HEK293T (cell line): Measurements from ENCODE around the gene URB1.

Experiments used
- CTCF ChIA-PET: fragments of 350-600 bp; formaldehyde crosslinking; extraction: SDS; loops from one replicate; lab custom pipeline; 2021; ENCODE audit warnings: antibody characterized with exemption, inconsistent platforms; lab: Yijun Ruan, JAX
- POLR2A ChIA-PET: fragments of 350-600 bp; formaldehyde crosslinking; extraction: SDS; loops from one replicate; lab custom pipeline; 2020; ENCODE audit warnings: antibody characterized with exemption, inconsistent platforms; lab: Yijun Ruan, JAX
- DNase-seq: peaks from one replicate; pipeline ENCODE4 v3.0.0; 2012; ENCODE audit warnings: mixed read lengths; ENCODE audit errors: extremely low spot score
- ARNT ChIP-seq: fragments of 450-650 bp; IDR thresholded peaks from 2 replicates; pipeline ENCODE4 v1.6.1; 2017; ENCODE audit warnings: mild to moderate bottlenecking
- BHLHE40 ChIP-seq: fragments of 450-650 bp; IDR thresholded peaks from 2 replicates; pipeline ENCODE4 v1.6.1; 2016; ENCODE audit warnings: mild to moderate bottlenecking, moderate library complexity, borderline replicate concordance
- CTBP1 ChIP-seq: fragments of 450-650 bp; IDR thresholded peaks from 2 replicates; pipeline ENCODE4 v1.6.1; 2016; ENCODE audit warnings: borderline replicate concordance
- ELF4 ChIP-seq: fragments of 450-650 bp; IDR thresholded peaks from 2 replicates; pipeline ENCODE4 v1.6.1; 2017; ENCODE audit warnings: antibody characterized with exemption
- FOXA1 ChIP-seq: fragments of 450-650 bp; IDR thresholded peaks from 2 replicates; pipeline ENCODE4 v1.6.1; 2016; ENCODE audit warnings: mild to moderate bottlenecking
- FOXK2 ChIP-seq: fragments of 450-650 bp; IDR thresholded peaks from 2 replicates; pipeline ENCODE4 v1.6.1; 2016; ENCODE audit warnings: mild to moderate bottlenecking
- FOXM1 ChIP-seq: fragments of 450-650 bp; IDR thresholded peaks from 2 replicates; pipeline ENCODE4 v1.6.1; 2017; ENCODE audit warnings: mild to moderate bottlenecking, borderline replicate concordance
- HDGF ChIP-seq: fragments of 450-650 bp; IDR thresholded peaks from 2 replicates; pipeline ENCODE4 v1.6.1; 2017; ENCODE audit warnings: antibody characterized with exemption, borderline replicate concordance
- L3MBTL2 ChIP-seq: fragments of 450-650 bp; conservative IDR thresholded peaks from 2 replicates; pipeline ENCODE4 v1.6.1; 2016; ENCODE audit warnings: mild to moderate bottlenecking
- LEF1 ChIP-seq: fragments of 450-650 bp; IDR thresholded peaks from 2 replicates; pipeline ENCODE4 v1.6.1; 2017; ENCODE audit warnings: mild to moderate bottlenecking, borderline replicate concordance
- NFRKB ChIP-seq: fragments of 450-650 bp; IDR thresholded peaks from 2 replicates; pipeline ENCODE4 v1.6.1; 2016; ENCODE audit warnings: mild to moderate bottlenecking, moderate library complexity
- PKNOX1 ChIP-seq: fragments of 450-650 bp; IDR thresholded peaks from 2 replicates; pipeline ENCODE4 v1.6.1; 2016
- SP1 ChIP-seq: fragments of 450-650 bp; IDR thresholded peaks from 2 replicates; pipeline ENCODE4 v1.6.1; 2017
- SUZ12 ChIP-seq: fragments of 450-650 bp; IDR thresholded peaks from 2 replicates; pipeline ENCODE4 v1.6.1; 2016; ENCODE audit warnings: mild to moderate bottlenecking
- TARDBP ChIP-seq: fragments of 450-650 bp; IDR thresholded peaks from 2 replicates; pipeline ENCODE4 v1.6.1; 2016
- ZNF384 ChIP-seq: fragments of 450-650 bp; IDR thresholded peaks from 2 replicates; pipeline ENCODE4 v1.6.1; 2016

Gene URB1

DNA sequence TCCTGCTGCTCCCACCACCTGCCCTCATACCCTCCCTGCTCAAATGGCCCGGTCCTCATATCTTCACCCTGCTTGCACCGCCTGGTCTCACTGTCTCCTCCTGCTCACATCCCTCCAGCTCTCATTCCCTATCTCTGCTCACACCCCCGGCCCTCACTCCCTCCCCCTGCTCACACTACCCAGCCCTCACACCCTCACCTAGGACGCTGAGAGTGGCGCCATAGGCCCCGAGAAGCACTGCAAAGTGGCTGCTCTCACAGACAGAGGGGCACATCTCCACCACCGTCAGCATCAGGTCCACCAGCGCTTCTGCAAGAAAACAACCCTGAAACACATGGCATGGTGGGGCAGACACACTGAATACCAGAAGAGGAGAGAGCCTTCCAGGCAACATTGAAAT lies 55.6 kb downstream of the URB1 start:
- CTCF ChIA-PET, result no interaction called here
- TF ChIP-seq ZNF384, result no peak
- TF ChIP-seq FOXA1, result no peak
- no peak for TF ChIP-seq PKNOX1
- TF ChIP-seq ARNT, result no peak
- no peak for TF ChIP-seq FOXM1
- no peak for TF ChIP-seq L3MBTL2
- no peak for TF ChIP-seq BHLHE40
- TF ChIP-seq LEF1, result no peak
- TF ChIP-seq SUZ12, result no peak
- TF ChIP-seq NFRKB, result no peak
- no peak for TF ChIP-seq TARDBP
- no peak for TF ChIP-seq ELF4
- no peak for TF ChIP-seq CTBP1
- POLR2A ChIA-PET, result no interaction called here
- DNase-seq, result no peak

DNA sequence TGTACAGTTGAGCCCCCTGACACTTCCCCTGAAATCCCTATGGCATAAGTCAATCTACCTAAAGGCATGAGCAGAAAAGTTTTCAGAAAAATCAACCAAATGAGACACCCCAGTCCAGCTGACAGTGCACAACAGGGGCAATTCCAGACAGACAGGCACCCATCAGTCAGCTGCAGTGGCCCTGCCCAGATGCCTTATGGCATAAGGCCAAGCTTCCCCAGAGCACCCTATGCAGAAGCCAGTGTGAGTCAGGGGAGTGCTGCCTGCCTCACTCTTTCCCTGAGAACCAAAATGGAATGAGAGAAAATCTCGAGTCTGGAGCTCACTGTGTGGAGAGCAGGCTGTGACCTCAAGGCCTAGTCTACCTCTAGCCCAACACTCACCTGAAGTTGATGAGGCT lies 56.1 kb downstream of the URB1 start:
- DNase-seq, result no peak
- POLR2A ChIA-PET, result no interaction called here
- TF ChIP-seq PKNOX1, result no peak
- TF ChIP-seq SUZ12, result no peak
- no peak for TF ChIP-seq BHLHE40
- no peak for TF ChIP-seq L3MBTL2
- TF ChIP-seq ELF4, result no peak
- CTCF ChIA-PET, result no interaction called here

GRCh38 chr21:32335601-32336575 lies 56.9 kb downstream of the URB1 start:
- TF ChIP-seq CTBP1, result no peak
- TF ChIP-seq ZNF384, result no peak
- no peak for TF ChIP-seq SP1
- no peak for TF ChIP-seq TARDBP
- no peak for TF ChIP-seq FOXA1
- no peak for TF ChIP-seq ARNT
- no peak for TF ChIP-seq FOXK2
- TF ChIP-seq SUZ12, result no peak
- TF ChIP-seq ELF4, result no peak
- no peak for TF ChIP-seq PKNOX1
- no peak for TF ChIP-seq BHLHE40
- no peak for TF ChIP-seq NFRKB
- no peak for TF ChIP-seq HDGF
- no peak for TF ChIP-seq L3MBTL2
- no peak for TF ChIP-seq FOXM1
- TF ChIP-seq LEF1, result no peak
- POLR2A ChIA-PET, result no interaction called here
- CTCF ChIA-PET, result interaction anchor here (1.5 kb wide), 1 partner anchor 25 kb away, joined by 4 read pairs; no protein-coding TSS in a partner anchor
- no peak for DNase-seq

DNA sequence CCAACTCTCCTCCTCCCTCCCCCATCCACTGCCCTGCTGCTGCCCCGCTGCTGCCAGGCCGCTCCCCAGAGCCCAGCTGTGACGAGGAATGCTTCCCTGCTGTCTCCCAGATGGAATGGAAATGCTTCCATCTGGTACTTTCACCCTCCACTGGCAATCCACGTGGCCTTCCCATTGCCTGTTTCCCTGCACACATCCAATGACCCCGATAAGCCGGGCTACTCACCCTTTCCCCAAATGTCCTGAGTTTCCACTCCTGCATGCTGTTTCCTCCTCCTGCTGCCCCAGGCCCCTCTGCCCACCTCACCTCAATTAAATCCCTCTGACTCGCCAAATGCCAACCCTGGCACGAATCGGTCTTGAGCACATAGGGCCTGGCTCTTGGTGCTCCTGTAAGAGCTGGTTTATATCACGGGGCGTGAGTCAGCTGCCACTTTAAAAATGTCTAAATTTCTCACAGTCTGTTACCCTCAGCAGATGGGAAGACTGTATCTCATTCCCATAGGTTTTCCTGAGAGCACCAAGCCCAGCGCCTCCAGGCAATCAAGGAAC lies 57.8 kb downstream of the URB1 start:
- no peak for DNase-seq
- ChIA-PET POLR2A (no interaction called here), CTCF (interaction anchor here (1.5 kb wide), 1 partner anchor 26 kb away, joined by 4 read pairs; no protein-coding TSS in a partner anchor)
- TF ChIP-seq SP1, result no peak
- TF ChIP-seq ELF4, result no peak
- no peak for TF ChIP-seq BHLHE40
- TF ChIP-seq HDGF, result no peak

DNA sequence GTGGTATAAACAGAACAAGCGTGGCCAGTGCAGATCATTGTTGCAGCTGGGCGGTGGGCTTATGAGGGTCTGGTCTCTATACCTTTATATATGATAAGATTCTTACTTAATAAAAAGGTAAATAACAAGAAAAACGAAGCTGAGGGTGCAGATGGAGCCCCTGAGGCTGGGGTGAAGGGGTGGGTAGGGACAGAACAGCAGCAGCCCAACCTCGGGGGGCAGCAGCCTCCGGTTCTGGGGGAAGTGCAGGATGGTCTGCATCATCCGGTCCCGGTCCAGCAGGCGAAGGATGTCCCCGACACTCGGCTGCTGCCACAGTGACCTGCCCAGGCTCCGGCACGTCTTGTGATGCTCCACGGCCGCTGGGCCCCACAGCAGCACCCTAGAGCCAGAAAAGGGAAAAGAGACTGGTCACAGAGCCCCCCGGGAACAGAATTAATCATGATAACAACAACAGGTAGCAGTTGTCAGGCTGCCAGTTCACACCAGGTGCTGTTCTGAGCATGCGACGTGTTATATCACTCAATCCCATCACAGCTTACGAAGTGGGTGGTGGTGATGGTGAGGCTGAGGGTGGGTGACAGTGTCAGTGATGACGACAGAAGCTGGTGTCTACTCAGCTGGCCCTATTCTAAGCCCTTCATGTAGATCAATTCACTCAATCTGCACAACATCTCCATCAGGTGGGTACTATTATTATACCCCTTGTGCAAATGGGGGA lies 58.7 kb downstream of the URB1 start:
- POLR2A ChIA-PET, result no interaction called here
- CTCF ChIA-PET, result no interaction called here
- TF ChIP-seq ZNF384, result no peak
- TF ChIP-seq FOXA1, result no peak
- no peak for DNase-seq

- ChIA-PET POLR2A (no interaction called here), CTCF (no interaction called here)
- DNase-seq, result no peak
- no peak for TF ChIP-seq TARDBP
- TF ChIP-seq SP1, result no peak
- TF ChIP-seq PKNOX1, result no peak
- no peak for TF ChIP-seq BHLHE40
- TF ChIP-seq ZNF384, result no peak
- TF ChIP-seq FOXK2, result no peak
- TF ChIP-seq HDGF, result no peak
- TF ChIP-seq LEF1, result no peak
- no peak for TF ChIP-seq FOXA1
- TF ChIP-seq SUZ12, result no peak
- no peak for TF ChIP-seq L3MBTL2
- TF ChIP-seq CTBP1, result no peak
- no peak for TF ChIP-seq ELF4
- no peak for TF ChIP-seq FOXM1
Observed at GRCh38 chr21:32332463-32332951, 60.3 kb downstream of the URB1 start.
